ENCODE results near the gene CNKSR3.

DNA sequence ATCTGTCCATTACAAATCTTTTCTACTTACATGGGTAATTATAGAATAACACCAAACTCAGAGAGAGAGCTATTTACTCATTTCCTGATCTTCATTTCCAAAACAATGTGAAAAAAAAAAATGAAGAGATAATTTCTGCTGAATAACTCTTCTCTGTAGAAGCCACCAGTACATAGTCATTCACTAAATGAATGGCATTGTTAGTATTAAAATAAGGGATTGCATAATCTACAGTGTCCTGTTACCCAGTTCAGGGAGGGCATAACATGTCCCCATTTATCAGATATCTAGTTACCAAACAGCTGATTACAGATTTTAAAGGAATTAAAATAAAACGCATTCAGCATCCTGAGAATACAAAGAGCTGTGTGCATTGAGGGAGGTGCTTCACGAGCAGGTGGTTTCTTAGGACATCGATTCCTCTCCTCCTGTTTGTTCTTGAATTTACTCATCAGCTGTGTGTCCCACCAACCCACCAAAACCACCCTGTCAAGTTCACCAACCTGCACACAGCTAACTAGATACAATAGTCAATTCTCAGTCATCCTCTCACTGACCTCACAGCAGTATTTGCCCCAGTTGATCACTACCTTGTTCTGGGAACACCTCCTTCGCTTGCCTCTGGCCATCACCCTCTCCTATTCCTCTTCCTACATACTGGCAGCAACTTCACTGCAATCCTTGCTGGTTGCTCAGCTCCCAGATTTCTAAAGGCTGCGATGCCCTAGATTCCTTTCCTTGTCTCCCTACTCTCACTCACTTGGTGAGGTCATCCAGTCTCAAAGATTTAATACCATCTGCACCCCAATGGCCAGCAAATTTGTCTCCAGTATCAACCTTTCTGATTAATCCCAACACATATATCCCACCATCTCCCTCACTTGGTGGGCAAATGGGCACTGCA lies 18.7 kb downstream of the CNKSR3 start:
- TF ChIP-seq, protein P1, sequence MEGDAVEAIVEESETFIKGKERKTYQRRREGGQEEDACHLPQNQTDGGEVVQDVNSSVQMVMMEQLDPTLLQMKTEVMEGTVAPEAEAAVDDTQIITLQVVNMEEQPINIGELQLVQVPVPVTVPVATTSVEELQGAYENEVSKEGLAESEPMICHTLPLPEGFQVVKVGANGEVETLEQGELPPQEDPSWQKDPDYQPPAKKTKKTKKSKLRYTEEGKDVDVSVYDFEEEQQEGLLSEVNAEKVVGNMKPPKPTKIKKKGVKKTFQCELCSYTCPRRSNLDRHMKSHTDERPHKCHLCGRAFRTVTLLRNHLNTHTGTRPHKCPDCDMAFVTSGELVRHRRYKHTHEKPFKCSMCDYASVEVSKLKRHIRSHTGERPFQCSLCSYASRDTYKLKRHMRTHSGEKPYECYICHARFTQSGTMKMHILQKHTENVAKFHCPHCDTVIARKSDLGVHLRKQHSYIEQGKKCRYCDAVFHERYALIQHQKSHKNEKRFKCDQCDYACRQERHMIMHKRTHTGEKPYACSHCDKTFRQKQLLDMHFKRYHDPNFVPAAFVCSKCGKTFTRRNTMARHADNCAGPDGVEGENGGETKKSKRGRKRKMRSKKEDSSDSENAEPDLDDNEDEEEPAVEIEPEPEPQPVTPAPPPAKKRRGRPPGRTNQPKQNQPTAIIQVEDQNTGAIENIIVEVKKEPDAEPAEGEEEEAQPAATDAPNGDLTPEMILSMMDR (IDR thresholded peaks at IDR 0.05; ENCODE audit: low read depth, low read length) = no peak
- TF ChIP-seq EZH2phosphoT487 (IDR thresholded peaks at IDR 0.05; ENCODE audit: low read depth) = no peak

All from OCI-LY3 (cell line).